Measurements from ENCODE around the gene ZNF536. TPM values are rescaled to one million over a fixed set of nuclear protein-coding genes. Genes with fewer than 3 reads are reported as not detected.
"Not testable (repeated sequence)": the region's sequence is repeated elsewhere in the genome, so short reads cannot be mapped to it uniquely, and the experiment has no call there.

The ZNF536 gene
- total and polyA plus RNA-seq, 2 donors from 2014 or later = 0.19 to 0.25 TPM

DNA sequence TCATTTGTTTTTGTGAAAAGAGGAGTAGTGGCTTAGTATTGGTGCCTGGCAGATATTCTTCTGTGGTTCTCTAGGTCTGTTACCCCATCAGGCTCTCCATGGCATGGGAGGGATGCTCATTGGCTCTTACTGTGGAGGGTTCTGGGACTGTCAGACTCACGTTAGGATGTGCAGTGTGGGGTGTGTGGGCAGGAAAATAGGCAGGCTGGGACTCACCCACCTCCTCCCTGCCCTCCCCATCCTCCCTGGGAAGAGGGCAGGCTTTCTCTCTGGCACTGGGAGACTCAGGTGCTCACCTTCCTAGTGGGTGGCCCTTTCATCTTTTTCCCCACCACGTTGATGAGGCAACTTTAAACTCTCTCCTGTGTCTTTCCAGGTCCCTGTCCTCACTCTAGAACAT, 44.2 kb downstream of the ZNF536 start:
- Histone ChIP-seq H3K9ac (ENCODE audit: low read length in 3 of 3) (no peak overlapping the region), H3K4me1 (ENCODE audit: control insufficient read depth in 2 of 3, insufficient read depth in 2 of 3, low read depth in 1 of 3, low read length in 3 of 3) (no peaks in the 10 kb centered on the region), H3K27ac (ENCODE audit: low read depth in 2 of 2, low read length in 2 of 2) (no peak overlapping the region), H3K27me3 (ENCODE audit: control insufficient read depth, insufficient read depth, low read length) (no peaks in the 10 kb centered on the region), H3K9me3 (ENCODE audit: control insufficient read depth in 2 of 3, insufficient read depth in 1 of 3, low read length in 3 of 3) (no peaks in the 10 kb centered on the region), H3K36me3 (ENCODE audit: control insufficient read depth in 2 of 3, insufficient read depth in 3 of 3, low read length in 3 of 3) (no peaks in the 10 kb centered on the region), H3K4me3 (ENCODE audit: low read length in 3 of 3) (no peak overlapping the region)
- intact Hi-C loops (cut with DNase I) = no loop called here
- TF ChIP-seq, protein P1, sequence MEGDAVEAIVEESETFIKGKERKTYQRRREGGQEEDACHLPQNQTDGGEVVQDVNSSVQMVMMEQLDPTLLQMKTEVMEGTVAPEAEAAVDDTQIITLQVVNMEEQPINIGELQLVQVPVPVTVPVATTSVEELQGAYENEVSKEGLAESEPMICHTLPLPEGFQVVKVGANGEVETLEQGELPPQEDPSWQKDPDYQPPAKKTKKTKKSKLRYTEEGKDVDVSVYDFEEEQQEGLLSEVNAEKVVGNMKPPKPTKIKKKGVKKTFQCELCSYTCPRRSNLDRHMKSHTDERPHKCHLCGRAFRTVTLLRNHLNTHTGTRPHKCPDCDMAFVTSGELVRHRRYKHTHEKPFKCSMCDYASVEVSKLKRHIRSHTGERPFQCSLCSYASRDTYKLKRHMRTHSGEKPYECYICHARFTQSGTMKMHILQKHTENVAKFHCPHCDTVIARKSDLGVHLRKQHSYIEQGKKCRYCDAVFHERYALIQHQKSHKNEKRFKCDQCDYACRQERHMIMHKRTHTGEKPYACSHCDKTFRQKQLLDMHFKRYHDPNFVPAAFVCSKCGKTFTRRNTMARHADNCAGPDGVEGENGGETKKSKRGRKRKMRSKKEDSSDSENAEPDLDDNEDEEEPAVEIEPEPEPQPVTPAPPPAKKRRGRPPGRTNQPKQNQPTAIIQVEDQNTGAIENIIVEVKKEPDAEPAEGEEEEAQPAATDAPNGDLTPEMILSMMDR (IDR thresholded peaks at IDR 0.05; ENCODE audit: borderline replicate concordance, extremely low read depth, insufficient read depth) = no peak
- no peak for FAIRE-seq
- no peak for DNase-seq

DNA sequence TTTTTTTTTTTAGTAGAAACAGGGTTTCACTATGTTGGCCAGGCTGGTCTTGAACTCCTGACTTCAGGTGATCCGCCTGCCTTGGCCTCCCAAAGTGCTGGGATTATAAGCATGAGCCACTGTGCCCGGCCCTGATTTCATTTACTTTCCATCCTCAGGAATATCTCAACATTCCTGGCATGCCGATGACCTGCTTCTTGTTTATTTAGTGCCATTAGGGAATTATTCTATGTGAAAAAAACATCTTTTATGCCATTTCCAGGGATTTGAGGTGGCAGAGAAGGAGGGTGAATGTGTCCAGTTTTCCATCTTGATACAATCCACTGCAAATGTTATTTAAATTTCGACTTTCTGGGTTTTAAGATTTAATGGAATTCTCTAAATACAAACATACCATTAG, 45.0 kb downstream of the ZNF536 start:
- FAIRE-seq; H3K36me3 ChIP-seq (ENCODE audit: control insufficient read depth in 2 of 3, insufficient read depth in 3 of 3, low read length in 3 of 3); intact Hi-C loops (cut with DNase I); DNase-seq; H3K4me3 ChIP-seq (ENCODE audit: low read length in 3 of 3); H3K27me3 ChIP-seq (ENCODE audit: control insufficient read depth, insufficient read depth, low read length); H3K27ac ChIP-seq (ENCODE audit: low read depth in 2 of 2, low read length in 2 of 2); H3K4me1 ChIP-seq (ENCODE audit: control insufficient read depth in 2 of 3, insufficient read depth in 2 of 3, low read depth in 1 of 3, low read length in 3 of 3); H3K9me3 ChIP-seq (ENCODE audit: control insufficient read depth in 2 of 3, insufficient read depth in 1 of 3, low read length in 3 of 3); H3K9ac ChIP-seq (ENCODE audit: low read length in 3 of 3): not testable (repeated sequence)

DNA sequence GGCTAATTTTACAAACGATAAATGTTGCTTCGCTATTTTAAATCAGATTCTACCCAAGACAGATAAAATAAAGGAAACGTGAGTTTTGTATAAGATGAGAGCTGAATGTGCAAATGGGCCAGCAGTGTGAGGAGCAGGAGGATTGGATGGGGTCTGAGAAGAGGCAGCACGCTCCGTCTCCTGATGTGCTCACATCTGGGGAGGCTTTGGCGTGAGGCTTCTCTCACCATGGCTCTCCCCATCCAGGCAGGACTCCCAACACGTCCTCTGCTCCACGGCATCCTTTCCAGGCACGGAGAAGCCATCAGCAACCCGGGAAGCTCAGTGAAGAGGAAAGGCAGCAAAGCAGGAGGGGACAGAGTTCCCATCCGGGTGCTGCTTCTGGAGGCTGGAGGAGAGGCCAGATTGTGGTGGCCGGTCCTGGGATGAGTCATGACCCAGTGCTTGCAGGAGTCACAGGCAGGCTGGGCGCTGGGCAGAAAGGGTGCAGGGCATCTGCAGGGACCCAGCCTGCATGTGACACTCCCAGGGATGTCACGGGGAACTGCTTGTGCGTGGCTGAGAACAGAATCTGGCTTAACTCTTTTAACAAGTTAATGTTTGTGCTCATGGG, 47.5 kb downstream of the ZNF536 start:
- Histone ChIP-seq H3K9me3 (ENCODE audit: control insufficient read depth in 2 of 3, insufficient read depth in 1 of 3, low read length in 3 of 3) (no peaks in the 10 kb centered on the region), H3K4me3 (ENCODE audit: low read length in 3 of 3) (no peak overlapping the region), H3K4me1 (ENCODE audit: control insufficient read depth in 2 of 3, insufficient read depth in 2 of 3, low read depth in 1 of 3, low read length in 3 of 3) (no peaks in the 10 kb centered on the region), H3K9ac (ENCODE audit: low read length in 3 of 3) (no peak overlapping the region), H3K27me3 (ENCODE audit: control insufficient read depth, insufficient read depth, low read length) (no peaks in the 10 kb centered on the region), H3K27ac (ENCODE audit: low read depth in 2 of 2, low read length in 2 of 2) (no peak overlapping the region), H3K36me3 (ENCODE audit: control insufficient read depth in 2 of 3, insufficient read depth in 3 of 3, low read length in 3 of 3) (no peaks in the 10 kb centered on the region)
- FAIRE-seq = no peak
- DNase-seq = no peak
- intact Hi-C loops (cut with DNase I) = no loop called here
- TF ChIP-seq, protein P1 (IDR thresholded peaks at IDR 0.05; ENCODE audit: borderline replicate concordance, extremely low read depth, insufficient read depth) = no peak

DNA sequence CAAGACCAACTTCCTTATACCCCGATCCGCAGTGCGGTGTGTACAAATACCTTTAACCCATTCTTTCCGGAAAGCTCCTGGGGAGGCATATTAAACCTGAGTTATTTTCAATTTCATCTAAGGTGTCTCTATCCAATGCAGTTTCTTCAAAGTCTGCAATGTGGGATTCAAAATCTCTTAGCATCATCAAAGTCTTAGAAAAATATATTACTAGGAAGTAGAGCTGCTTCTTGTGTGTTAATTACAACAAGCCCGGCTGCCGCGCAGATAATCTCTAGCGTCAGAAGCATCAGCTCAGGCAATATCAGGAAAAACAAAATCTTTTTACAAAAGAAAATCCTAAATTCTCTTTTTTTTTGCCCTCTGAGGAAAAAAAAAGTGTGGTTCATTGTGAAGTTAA, 48.1 kb downstream of the ZNF536 start:
- no peak overlapping the region for H3K27ac ChIP-seq (ENCODE audit: low read depth in 2 of 2, low read length in 2 of 2)
- FAIRE-seq (no peak), DNase-seq (no peak)
- no peaks in the 10 kb centered on the region for H3K36me3 ChIP-seq (ENCODE audit: control insufficient read depth in 2 of 3, insufficient read depth in 3 of 3, low read length in 3 of 3)
- intact Hi-C loops (cut with DNase I) = no loop called here
- H3K9me3 ChIP-seq (ENCODE audit: control insufficient read depth in 2 of 3, insufficient read depth in 1 of 3, low read length in 3 of 3) = no peaks in the 10 kb centered on the region
- no peak overlapping the region for H3K4me3 ChIP-seq (ENCODE audit: low read length in 3 of 3)
- no peaks in the 10 kb centered on the region for H3K27me3 ChIP-seq (ENCODE audit: control insufficient read depth, insufficient read depth, low read length)
- no peaks in the 10 kb centered on the region for H3K4me1 ChIP-seq (ENCODE audit: control insufficient read depth in 2 of 3, insufficient read depth in 2 of 3, low read depth in 1 of 3, low read length in 3 of 3)
- TF ChIP-seq, protein P1 (IDR thresholded peaks at IDR 0.05; ENCODE audit: borderline replicate concordance, extremely low read depth, insufficient read depth) = no peak
- no peak overlapping the region for H3K9ac ChIP-seq (ENCODE audit: low read length in 3 of 3)
